ENCODE results near the gene ZDHHC14. TPM values are rescaled to one million over a fixed set of nuclear protein-coding genes. Genes with fewer than 3 reads are reported as not detected.

The ZDHHC14 gene
- total RNA-seq, 1 donor from 2014 or later = 14.5 TPM

GRCh38 chr6:157449610-157450009 lies 68.6 kb downstream of the ZDHHC14 start:
- intact Hi-C loops (cut with DNase I) = no loop called here
- Histone ChIP-seq H3K4me3 (no peak overlapping the region), H3K27ac (no peak overlapping the region), H3K27me3 (no peaks in the 10 kb centered on the region), H3K9me3 (no peaks in the 10 kb centered on the region), H3K36me3 (no peaks in the 10 kb centered on the region), H3K4me1 (peaks cover 0 to 3% of the 10 kb centered on the region in 2 donors)
- no peak for TF ChIP-seq CTCF (IDR thresholded peaks at IDR 0.05)
- DNase-seq (ENCODE audit: low spot score in 2 of 2) = no peak

GRCh38 chr6:157450931-157451742 lies 70.1 kb downstream of the ZDHHC14 start:
- Histone ChIP-seq H3K36me3 (no peaks in the 10 kb centered on the region), H3K9me3 (no peaks in the 10 kb centered on the region), H3K4me1 (no peaks in the 10 kb centered on the region), H3K27me3 (no peaks in the 10 kb centered on the region), H3K4me3 (no peak overlapping the region), H3K27ac (no peak overlapping the region)
- intact Hi-C loops (cut with DNase I) = no loop called here
- DNase-seq (ENCODE audit: low spot score in 2 of 2) = no peak
- TF ChIP-seq CTCF (IDR thresholded peaks at IDR 0.05) = no peak

GRCh38 chr6:157452096-157452495 lies 71.1 kb downstream of the ZDHHC14 start:
- H3K9me3 ChIP-seq = no peaks in the 10 kb centered on the region
- intact Hi-C loops (cut with DNase I) = no loop called here
- H3K4me3 ChIP-seq = no peak overlapping the region
- H3K27me3 ChIP-seq = no peaks in the 10 kb centered on the region
- no peak overlapping the region for H3K27ac ChIP-seq
- DNase-seq (ENCODE audit: low spot score in 2 of 2) = no peak
- TF ChIP-seq CTCF (IDR thresholded peaks at IDR 0.05) = no peak
- H3K36me3 ChIP-seq = no peaks in the 10 kb centered on the region
- H3K4me1 ChIP-seq = no peaks in the 10 kb centered on the region

GRCh38 chr6:157453131-157453530 lies 72.1 kb downstream of the ZDHHC14 start:
- no peak overlapping the region for H3K27ac ChIP-seq

GRCh38 chr6:157453978-157454377 lies 73.0 kb downstream of the ZDHHC14 start:
- no peaks in the 10 kb centered on the region for H3K9me3 ChIP-seq
- no peaks in the 10 kb centered on the region for H3K36me3 ChIP-seq
- no peak overlapping the region for H3K4me3 ChIP-seq
- H3K27ac ChIP-seq = no peak overlapping the region
- no peak for TF ChIP-seq CTCF (IDR thresholded peaks at IDR 0.05)
- DNase-seq (ENCODE audit: low spot score in 2 of 2) = no peak
- H3K27me3 ChIP-seq = no peaks in the 10 kb centered on the region
- intact Hi-C loops (cut with DNase I) = no loop called here
- no peaks in the 10 kb centered on the region for H3K4me1 ChIP-seq

More at GRCh38 chr6:157453131-157453530, 72.1 kb downstream of the ZDHHC14 start:
- no peak for TF ChIP-seq CTCF (IDR thresholded peaks at IDR 0.05)
- no peak for DNase-seq (ENCODE audit: low spot score in 2 of 2)
- intact Hi-C loops (cut with DNase I) = no loop called here
- Histone ChIP-seq H3K27me3 (no peaks in the 10 kb centered on the region), H3K9me3 (no peaks in the 10 kb centered on the region), H3K4me1 (no peaks in the 10 kb centered on the region), H3K36me3 (no peaks in the 10 kb centered on the region), H3K4me3 (no peak overlapping the region)

All from ascending aorta (tissue), 2 donors.